Endometrial microvascular endothelial cells (primary cell): Measurements from ENCODE around the gene NUFIP1. TPM values are rescaled to one million over a fixed set of nuclear protein-coding genes. Genes with fewer than 3 reads are reported as not detected.
"Not testable (repeated sequence)": the region's sequence is repeated elsewhere in the genome, so short reads cannot be mapped to it uniquely, and the experiment has no call there.

Source experiments
- in situ Hi-C: cut with HindIII; loops from 2 replicates; pipeline ENCODE4 v1.10.0; 2017; ENCODE audit warnings: low sequenced_read_pairs, low pct_unique_long_range_greater_than_20kb; ENCODE audit errors: inconsistent ontology term
- total RNA-seq: library from RNA; depleted of rRNA; stranded (reverse); fragments of >200 nt; gene quantifications from one replicate; pipeline ENCODE4 v1.2.3, GENCODE V29; 2015; ENCODE audit errors: inconsistent ontology term

The NUFIP1 gene
- 3.4 TPM for total RNA-seq

DNA sequence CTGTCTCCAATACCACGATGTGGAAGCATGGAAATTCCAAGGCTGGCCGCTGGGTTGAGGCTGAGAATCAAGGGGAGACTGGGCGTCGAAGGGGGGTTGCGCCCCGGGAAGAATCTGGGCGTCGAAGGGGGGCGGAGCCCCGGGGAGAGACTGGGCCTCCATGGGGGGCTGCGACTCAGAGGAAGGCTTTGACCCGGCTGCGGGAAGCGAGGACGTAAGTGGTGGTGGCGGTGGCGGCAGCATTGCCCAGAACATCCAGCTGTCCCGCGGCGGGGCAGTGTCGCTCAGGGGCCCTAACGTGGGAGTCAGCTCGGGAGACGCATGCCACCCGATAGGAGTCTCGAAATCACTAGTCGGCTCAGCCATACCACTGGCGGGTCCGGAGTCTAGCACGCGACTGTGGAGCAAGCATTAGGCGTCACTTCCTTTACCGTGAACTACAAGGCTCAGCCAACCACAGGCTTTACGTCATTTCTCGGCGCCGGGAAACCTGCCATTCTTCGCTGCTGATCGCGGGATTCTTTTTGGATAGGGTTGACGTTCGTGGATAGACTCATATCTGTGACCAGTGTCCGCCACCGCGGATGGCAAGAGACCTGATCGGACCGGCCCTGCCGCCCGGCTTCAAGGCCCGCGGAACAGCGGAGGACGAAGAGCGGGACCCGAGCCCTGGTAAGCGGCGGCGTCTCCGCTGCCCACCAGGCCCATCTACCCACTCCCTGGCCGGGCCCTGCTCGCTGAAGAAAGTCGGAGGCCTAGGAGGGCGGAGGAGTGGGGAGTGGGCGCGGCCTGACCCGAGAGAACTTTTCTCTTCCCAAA is at the start of gene NUFIP1, which contains the start of gene GPALPP1:
NUFIP1 (minus strand) TSS at position 401 of the 819 bp plus-strand sequence; CDS start at position 366, 35 bp downstream.
GPALPP1 (plus strand) TSS at position 468 of the 819 bp plus-strand sequence; CDS start at position 585, 117 bp downstream.
- in situ Hi-C loops, result no loop called here

- in situ Hi-C loops, result no loop called here
These were observed 46.9 kb upstream of the NUFIP1 start for GRCh38 chr13:45036206-45036605.

DNA sequence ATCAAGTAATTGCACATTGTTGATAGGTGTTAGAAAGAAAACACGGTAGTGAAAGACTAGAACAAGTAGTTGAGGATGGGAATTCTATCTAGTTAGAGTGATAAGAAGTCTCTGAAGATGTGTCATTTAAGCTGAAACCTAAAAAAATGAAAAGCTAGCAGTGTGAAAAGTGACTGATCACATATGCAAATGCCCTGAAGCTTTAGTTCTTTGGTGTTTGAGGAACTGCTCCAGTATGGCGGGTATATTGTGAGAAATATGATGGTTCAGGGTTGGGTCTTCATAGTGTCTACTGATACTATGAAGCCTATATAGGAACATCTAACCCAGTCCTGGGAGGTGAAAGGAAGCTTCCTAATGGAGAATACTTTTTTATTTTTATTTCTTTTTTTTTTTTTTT is 45.1 kb upstream of the NUFIP1 start:
- in situ Hi-C loops, result no loop called here

DNA sequence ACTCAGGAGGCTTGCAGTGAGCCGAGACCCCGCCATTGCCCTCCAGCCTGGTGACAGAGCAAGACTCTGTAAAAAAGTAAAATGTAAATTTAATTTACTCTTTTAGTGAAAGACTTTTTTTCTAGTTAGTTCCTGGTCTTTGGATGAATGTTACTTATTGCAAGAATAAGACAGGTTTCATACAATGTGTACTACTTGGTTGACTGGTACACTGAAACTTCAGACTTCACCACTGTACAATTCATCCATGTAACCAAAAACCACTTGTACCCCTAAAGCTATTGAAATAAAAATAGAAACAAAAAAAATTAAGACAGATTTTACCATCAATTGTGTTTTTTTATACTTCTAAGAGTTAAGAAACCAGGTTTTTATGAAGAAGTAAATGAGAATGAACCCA is 35.6 kb upstream of the NUFIP1 start:
- in situ Hi-C loops, result no loop called here

- in situ Hi-C loops, result no loop called here
These were observed 32.0 kb upstream of the NUFIP1 start for GRCh38 chr13:45021250-45021649.

- in situ Hi-C loops, result not testable (repeated sequence)
These were observed 30.7 kb upstream of the NUFIP1 start for GRCh38 chr13:45019981-45020380.

DNA sequence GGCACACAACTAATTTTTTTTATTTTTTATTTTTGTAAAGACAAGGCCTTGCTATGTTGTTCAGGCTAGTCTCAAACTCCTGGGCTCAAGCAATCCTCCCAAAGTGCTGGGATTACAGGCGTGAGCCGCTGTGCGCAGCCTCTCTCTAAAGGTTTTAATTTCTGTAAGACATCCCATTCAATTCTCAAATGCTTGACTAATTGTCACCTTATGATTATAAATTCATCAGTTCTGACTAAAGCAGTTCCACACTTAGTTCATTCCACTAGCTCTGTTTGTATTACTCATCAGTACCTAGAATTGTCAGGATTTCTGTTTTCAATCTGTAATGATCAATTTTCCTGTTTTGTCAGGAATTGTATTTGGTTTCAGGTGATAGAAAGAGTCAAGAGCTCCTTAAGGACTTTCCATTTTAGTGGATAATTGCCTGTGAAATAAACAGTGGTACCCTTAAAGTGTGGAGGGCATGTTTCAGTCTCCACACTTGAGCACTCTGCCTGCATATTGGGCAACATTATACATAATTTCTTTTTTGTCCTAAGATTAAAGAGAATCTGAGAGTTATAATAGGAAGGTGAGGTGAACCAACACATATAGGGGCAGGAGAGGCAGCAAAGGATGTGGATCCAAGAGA is 27.6 kb upstream of the NUFIP1 start:
- in situ Hi-C loops, result no loop called here

GRCh38 chr13:45015300-45015699 is 26.0 kb upstream of the NUFIP1 start:
- in situ Hi-C loops, result no loop called here

DNA sequence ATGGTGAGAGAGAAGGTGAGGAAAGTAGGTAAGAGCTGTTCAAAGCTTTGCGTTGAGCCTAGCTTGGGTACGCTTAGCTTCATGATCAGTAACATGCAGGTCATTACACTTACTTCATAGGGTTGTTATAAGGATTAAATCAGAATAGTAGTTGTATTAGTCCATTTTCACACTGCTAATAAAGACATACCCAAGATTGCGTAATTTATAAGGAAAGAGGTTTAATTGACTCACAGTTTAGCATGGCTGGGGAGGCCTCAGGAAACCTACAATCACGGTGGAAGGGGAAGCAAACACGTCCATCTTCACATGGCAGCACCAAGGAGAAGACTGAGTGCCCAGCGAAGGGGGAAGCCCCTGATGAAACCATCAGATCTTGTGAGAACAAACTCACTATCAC is 21.9 kb upstream of the NUFIP1 start:
- in situ Hi-C loops, result no loop called here

GRCh38 chr13:45007823-45008222 is 18.6 kb upstream of the NUFIP1 start:
- in situ Hi-C loops, result no loop called here

DNA sequence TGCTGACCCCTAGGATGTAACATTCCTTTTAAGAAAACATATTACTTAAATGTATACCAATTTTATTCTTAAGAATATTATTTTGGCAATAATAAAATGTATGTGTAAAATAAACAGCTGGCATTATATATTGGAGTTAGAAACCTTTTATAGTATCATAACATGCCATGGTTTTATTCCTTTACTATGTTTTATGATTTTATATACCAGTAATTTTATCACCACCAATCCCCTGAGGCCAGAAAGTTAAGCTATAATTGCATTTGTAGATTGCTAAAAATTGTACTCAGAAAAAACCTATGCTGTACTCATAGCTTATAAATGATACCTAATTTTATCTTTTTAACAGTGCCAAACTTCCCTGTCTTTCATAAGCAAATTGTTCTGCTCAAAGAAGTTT is 18.0 kb upstream of the NUFIP1 start:
- in situ Hi-C loops, result no loop called here

- in situ Hi-C loops, result no loop called here
These were observed 14.8 kb upstream of the NUFIP1 start for GRCh38 chr13:45004096-45004495.

DNA sequence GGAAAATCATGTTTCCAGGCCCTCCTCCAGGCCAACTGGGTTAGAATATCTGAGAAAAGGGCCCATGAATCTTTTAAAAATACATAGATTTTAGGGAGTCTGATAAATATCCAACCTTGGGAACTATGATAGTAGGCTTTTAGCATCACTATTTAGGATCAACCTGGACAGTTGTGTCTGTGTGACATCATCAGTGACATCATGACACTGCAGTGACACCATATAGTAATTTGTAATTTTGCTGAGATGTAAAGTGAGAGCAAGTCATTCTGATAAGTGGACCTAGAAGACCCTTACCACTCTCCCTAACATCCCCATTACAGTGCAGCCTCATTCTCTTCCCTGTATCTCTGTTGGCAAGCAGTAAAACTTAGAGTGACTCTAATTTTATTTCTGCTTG is 14.1 kb upstream of the NUFIP1 start:
- in situ Hi-C loops, result no loop called here

- in situ Hi-C loops, result no loop called here
These were observed 670 bp upstream of the NUFIP1 start for GRCh38 chr13:44989941-44990340.

DNA sequence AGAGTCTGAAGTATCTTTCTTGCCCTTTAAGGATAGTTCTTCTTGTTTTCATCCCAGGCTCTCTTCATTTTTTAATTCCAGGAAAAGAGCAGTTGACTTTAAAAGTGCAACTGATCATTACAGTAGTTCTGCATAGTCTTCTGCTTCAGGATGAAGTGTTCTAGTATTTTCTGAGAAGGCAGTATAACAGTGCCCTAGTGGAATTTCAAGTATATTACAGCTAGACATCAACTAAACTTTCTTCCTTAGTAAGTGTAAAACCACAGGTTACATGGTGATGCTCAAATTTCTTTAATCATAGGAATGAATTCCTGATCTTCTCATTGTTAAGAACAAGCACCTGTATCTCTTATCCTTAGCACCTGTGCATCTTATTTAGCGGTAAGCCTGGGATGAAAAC is 10.9 kb downstream of the NUFIP1 start:
- in situ Hi-C loops, result no loop called here

DNA sequence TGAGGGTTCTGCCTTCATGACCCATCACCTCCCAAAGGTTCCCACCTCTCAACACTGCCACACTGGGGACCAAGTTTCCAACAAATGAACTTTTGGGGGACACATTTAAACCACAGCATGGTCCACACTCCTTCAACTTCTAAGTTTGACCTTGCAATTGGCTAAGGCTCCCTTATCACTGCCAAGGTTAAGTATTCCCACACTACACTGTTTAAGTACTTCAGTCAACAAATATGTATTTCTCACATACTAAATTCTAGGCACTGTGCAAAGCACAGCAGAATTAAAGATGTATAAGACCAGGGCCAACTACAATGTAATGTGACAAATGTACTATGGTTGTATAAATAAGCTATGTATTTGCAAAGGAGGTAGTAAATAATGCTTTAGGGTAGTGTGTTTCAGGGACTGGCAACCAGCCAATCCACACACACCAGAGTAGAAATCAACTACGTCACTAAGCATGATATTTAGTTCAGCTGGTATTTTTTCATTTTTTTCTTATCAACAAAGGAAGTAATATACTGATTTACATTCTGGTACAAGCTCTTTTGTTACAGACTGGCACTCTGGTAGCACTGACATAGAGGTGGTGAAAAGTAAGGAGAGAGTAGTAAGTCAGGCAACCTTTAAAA is 12.2 kb downstream of the NUFIP1 start:
- in situ Hi-C loops, result no loop called here

GRCh38 chr13:44976196-44976595 is 13.1 kb downstream of the NUFIP1 start:
- in situ Hi-C loops, result no loop called here

DNA sequence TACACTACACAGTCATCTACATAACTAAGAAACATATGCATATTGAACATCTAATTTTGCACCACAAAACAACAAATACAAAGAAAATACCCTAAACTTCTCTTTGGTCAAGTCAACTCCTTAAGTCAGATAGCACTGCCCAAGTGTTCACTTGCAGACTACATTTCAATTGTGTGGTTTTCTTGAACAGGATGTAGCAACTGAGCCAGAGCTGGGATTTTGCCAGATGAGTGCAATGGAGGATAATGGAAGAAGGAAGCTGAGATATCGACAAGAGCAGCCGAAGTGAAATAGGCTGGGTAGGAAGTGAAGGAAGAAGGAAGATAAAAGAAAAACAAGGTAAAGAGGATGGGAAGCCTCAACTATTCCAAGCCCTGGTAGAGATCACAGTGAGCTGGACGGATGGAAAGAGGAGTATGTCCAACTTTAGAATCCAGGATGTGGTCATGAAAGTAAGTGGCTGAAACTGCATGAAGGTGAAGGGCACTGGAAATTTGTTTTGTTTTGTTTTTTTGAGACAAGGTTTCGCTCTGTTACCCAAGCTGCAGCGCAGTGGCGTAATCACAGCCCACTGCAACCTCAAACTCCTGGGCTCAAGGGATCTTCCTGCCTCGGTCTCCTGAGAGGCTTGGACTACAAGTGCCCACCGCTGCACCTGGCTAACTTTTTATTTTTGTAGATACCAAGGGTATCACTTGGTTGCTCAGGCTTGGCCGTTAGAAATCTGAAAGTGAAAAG is 15.0 kb downstream of the NUFIP1 start:
- in situ Hi-C loops, result no loop called here

DNA sequence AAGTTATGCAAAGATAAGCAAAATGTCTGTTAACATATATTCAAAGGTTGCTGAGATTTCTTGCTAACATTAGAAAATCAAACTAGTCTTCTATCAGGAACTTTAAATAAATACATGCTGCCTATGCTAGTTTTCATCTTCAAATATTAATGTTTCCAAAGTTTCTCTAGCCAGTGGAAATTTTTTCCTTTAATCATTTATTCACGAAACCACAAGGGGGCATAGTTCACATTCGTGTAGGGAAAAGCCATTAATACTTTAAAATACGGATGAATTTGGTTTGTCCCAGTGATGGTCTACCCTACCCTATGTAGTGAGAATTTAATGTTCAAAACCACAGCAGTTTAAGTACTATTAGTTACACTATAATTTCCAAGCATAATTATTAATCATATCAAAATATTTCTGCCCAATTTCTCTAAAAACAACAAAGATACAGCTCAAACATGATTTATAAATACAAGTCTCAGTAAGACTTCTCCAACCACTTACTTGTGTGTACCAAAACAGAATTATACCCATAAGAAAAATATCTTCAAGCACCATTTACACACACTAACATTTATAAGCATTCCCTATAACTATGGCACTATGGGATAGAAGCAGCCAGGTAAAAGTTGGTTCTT is 16.2 kb downstream of the NUFIP1 start:
- in situ Hi-C loops, result no loop called here
